ENCODE measurements around the gene ADRM1.

ADRM1 gene

DNA sequence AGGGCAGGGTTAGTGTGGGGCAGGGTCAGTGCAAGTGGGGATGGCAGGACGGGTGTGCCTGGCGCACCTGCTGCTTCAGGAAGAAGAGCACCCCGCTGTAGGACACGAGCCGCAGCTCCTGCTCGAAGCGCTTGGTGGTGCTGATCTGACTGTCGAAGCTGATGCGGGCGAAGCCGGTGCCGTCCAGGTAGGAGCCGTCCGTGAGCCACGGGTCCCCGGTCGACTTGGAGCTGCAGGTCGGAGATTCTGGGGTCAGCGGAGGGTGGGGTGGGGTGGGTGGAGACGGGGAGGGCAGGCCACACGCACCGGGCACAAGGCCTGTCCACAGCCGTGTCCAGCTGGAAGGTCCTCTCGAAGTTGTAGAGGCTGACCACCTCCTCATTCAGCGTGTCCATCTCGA lies 10.2 kb downstream of the ADRM1 start:
- no peak for ATAC-seq
- TF ChIP-seq RARB (CRISPR knock-in tag; IDR thresholded peaks at IDR 0.05) (no peak), ZNF8 (CRISPR knock-in tag; IDR thresholded peaks at IDR 0.05) (no peak), ZC3H10 (CRISPR knock-in tag; IDR thresholded peaks at IDR 0.05) (no peak), PPARA (CRISPR knock-in tag; IDR thresholded peaks at IDR 0.05; ENCODE audit: borderline replicate concordance) (no peak), ARNTL (CRISPR knock-in tag; IDR thresholded peaks at IDR 0.05; ENCODE audit: borderline replicate concordance, low read depth) (no peak), ESRRG (CRISPR knock-in tag; IDR thresholded peaks at IDR 0.05) (no peak), SNAI2 (CRISPR knock-in tag; IDR thresholded peaks at IDR 0.05) (no peak), BACH2 (CRISPR knock-in tag; IDR thresholded peaks at IDR 0.05; ENCODE audit: borderline replicate concordance) (no peak), OSR1 (CRISPR knock-in tag; IDR thresholded peaks at IDR 0.05) (no peak)
- TF ChIP-seq, protein P1, sequence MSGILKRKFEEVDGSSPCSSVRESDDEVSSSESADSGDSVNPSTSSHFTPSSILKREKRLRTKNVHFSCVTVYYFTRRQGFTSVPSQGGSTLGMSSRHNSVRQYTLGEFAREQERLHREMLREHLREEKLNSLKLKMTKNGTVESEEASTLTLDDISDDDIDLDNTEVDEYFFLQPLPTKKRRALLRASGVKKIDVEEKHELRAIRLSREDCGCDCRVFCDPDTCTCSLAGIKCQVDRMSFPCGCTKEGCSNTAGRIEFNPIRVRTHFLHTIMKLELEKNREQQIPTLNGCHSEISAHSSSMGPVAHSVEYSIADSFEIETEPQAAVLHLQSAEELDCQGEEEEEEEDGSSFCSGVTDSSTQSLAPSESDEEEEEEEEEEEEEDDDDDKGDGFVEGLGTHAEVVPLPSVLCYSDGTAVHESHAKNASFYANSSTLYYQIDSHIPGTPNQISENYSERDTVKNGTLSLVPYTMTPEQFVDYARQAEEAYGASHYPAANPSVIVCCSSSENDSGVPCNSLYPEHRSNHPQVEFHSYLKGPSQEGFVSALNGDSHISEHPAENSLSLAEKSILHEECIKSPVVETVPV (CRISPR knock-in tag; IDR thresholded peaks at IDR 0.05) = no peak
- TF ChIP-seq, protein P2, sequence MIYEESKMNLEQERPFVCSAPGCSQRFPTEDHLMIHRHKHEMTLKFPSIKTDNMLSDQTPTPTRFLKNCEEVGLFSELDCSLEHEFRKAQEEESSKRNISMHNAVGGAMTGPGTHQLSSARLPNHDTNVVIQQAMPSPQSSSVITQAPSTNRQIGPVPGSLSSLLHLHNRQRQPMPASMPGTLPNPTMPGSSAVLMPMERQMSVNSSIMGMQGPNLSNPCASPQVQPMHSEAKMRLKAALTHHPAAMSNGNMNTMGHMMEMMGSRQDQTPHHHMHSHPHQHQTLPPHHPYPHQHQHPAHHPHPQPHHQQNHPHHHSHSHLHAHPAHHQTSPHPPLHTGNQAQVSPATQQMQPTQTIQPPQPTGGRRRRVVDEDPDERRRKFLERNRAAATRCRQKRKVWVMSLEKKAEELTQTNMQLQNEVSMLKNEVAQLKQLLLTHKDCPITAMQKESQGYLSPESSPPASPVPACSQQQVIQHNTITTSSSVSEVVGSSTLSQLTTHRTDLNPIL (CRISPR knock-in tag; IDR thresholded peaks at IDR 0.05; ENCODE audit: low read depth) = no peak
- TF ChIP-seq, protein P3, sequence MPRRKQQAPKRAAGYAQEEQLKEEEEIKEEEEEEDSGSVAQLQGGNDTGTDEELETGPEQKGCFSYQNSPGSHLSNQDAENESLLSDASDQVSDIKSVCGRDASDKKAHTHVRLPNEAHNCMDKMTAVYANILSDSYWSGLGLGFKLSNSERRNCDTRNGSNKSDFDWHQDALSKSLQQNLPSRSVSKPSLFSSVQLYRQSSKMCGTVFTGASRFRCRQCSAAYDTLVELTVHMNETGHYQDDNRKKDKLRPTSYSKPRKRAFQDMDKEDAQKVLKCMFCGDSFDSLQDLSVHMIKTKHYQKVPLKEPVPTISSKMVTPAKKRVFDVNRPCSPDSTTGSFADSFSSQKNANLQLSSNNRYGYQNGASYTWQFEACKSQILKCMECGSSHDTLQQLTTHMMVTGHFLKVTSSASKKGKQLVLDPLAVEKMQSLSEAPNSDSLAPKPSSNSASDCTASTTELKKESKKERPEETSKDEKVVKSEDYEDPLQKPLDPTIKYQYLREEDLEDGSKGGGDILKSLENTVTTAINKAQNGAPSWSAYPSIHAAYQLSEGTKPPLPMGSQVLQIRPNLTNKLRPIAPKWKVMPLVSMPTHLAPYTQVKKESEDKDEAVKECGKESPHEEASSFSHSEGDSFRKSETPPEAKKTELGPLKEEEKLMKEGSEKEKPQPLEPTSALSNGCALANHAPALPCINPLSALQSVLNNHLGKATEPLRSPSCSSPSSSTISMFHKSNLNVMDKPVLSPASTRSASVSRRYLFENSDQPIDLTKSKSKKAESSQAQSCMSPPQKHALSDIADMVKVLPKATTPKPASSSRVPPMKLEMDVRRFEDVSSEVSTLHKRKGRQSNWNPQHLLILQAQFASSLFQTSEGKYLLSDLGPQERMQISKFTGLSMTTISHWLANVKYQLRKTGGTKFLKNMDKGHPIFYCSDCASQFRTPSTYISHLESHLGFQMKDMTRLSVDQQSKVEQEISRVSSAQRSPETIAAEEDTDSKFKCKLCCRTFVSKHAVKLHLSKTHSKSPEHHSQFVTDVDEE (CRISPR knock-in tag; IDR thresholded peaks at IDR 0.05) = no peak
- TF ChIP-seq, protein P4, sequence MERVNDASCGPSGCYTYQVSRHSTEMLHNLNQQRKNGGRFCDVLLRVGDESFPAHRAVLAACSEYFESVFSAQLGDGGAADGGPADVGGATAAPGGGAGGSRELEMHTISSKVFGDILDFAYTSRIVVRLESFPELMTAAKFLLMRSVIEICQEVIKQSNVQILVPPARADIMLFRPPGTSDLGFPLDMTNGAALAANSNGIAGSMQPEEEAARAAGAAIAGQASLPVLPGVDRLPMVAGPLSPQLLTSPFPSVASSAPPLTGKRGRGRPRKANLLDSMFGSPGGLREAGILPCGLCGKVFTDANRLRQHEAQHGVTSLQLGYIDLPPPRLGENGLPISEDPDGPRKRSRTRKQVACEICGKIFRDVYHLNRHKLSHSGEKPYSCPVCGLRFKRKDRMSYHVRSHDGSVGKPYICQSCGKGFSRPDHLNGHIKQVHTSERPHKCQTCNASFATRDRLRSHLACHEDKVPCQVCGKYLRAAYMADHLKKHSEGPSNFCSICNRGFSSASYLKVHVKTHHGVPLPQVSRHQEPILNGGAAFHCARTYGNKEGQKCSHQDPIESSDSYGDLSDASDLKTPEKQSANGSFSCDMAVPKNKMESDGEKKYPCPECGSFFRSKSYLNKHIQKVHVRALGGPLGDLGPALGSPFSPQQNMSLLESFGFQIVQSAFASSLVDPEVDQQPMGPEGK (CRISPR knock-in tag; IDR thresholded peaks at IDR 0.05; ENCODE audit: borderline replicate concordance) = no peak

DNA sequence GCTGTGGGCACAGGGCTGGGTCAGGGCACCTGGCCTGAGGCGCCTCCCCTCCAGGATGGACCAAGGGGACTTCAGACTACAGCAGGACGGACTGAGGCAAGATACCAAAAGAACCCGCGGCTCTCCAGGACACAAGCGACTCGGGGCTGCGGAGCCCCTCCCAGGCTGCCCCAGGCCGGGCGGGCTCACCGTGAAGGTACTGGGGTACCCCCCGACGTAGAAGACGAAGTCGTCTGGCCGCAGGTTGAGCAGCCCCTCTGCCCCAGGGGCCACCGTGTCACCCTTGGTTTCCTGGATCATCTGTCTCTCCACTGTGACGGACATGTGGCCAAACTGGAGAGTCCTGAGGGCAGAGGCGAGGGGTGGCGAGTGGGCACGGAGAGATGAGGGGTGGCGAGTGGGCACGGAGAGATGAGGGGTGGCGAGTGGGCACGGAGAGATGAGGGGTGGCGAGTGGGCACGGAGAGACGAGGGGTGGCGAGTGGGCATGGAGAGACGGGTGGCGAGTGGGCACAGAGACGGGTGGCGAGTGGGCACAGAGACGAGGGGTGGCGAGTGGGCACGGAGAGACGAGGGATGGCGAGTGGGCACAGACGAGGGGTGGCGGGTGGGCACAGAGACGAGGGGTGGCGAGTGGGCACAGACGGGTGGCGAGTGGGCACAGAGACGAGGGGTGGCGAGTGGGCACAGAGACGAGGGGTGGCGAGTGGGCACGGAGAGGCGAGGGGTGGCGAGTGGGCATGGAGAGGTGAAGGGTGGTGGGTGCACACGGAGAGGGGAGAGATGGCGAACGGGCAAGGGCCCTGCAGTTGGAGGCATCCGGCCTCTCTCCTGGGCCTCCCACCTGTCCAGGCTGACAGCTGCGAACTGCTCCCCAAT lies 10.9 kb downstream of the ADRM1 start:
- no peak for TF ChIP-seq RARB (CRISPR knock-in tag; IDR thresholded peaks at IDR 0.05)
- TF ChIP-seq GLIS3 (CRISPR knock-in tag; IDR thresholded peaks at IDR 0.05) = no peak
- TF ChIP-seq OSR1 (CRISPR knock-in tag; IDR thresholded peaks at IDR 0.05) = no peak
- TF ChIP-seq, protein P5, sequence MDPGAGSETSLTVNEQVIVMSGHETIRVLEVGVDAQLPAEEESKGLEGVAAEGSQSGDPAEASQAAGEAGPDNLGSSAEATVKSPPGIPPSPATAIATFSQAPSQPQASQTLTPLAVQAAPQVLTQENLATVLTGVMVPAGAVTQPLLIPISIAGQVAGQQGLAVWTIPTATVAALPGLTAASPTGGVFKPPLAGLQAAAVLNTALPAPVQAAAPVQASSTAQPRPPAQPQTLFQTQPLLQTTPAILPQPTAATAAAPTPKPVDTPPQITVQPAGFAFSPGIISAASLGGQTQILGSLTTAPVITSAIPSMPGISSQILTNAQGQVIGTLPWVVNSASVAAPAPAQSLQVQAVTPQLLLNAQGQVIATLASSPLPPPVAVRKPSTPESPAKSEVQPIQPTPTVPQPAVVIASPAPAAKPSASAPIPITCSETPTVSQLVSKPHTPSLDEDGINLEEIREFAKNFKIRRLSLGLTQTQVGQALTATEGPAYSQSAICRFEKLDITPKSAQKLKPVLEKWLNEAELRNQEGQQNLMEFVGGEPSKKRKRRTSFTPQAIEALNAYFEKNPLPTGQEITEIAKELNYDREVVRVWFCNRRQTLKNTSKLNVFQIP (CRISPR knock-in tag; IDR thresholded peaks at IDR 0.05; ENCODE audit: borderline replicate concordance, low read depth) = no peak
- TF ChIP-seq ZC3H10 (CRISPR knock-in tag; IDR thresholded peaks at IDR 0.05) = no peak
- ATAC-seq = no peak

DNA sequence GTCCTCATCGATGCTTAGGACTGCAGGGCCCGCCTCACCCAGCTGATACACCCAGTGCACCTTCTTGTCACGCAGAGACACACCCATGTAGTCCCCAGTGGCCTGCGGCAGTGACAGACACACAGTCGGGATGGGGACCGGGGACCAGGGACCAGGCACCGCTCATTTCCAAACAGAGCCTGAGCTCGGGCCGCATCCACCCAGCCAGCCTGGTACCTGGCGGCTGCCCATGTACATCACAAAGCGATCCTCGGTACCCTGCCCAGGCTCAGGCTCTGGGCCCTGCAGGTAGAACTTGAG lies 11.5 kb downstream of the ADRM1 start:
- no peak for TF ChIP-seq OSR1 (CRISPR knock-in tag; IDR thresholded peaks at IDR 0.05)
- TF ChIP-seq ESRRG (CRISPR knock-in tag; IDR thresholded peaks at IDR 0.05) = no peak
- TF ChIP-seq, protein P1 (CRISPR knock-in tag; IDR thresholded peaks at IDR 0.05) = no peak
- no peak for TF ChIP-seq ARNTL (CRISPR knock-in tag; IDR thresholded peaks at IDR 0.05; ENCODE audit: borderline replicate concordance, low read depth)
- TF ChIP-seq GLIS3 (CRISPR knock-in tag; IDR thresholded peaks at IDR 0.05) = no peak
- TF ChIP-seq, protein P4 (CRISPR knock-in tag; IDR thresholded peaks at IDR 0.05; ENCODE audit: borderline replicate concordance) = no peak
- TF ChIP-seq ISL1 (CRISPR knock-in tag; IDR thresholded peaks at IDR 0.05) = no peak
- TF ChIP-seq PPARA (CRISPR knock-in tag; IDR thresholded peaks at IDR 0.05; ENCODE audit: borderline replicate concordance) = no peak
- TF ChIP-seq ZNF8 (CRISPR knock-in tag; IDR thresholded peaks at IDR 0.05) = no peak
- TF ChIP-seq CSDC2 (CRISPR knock-in tag; IDR thresholded peaks at IDR 0.05) = no peak
- TF ChIP-seq TCF4 (CRISPR knock-in tag; IDR thresholded peaks at IDR 0.05; ENCODE audit: borderline replicate concordance) = no peak
- TF ChIP-seq, protein P2 (CRISPR knock-in tag; IDR thresholded peaks at IDR 0.05; ENCODE audit: low read depth) = no peak
- no peak for TF ChIP-seq BACH2 (CRISPR knock-in tag; IDR thresholded peaks at IDR 0.05; ENCODE audit: borderline replicate concordance)
- no peak for TF ChIP-seq RARB (CRISPR knock-in tag; IDR thresholded peaks at IDR 0.05)
- TF ChIP-seq TOX (CRISPR knock-in tag; IDR thresholded peaks at IDR 0.05; ENCODE audit: borderline replicate concordance) = no peak
- TF ChIP-seq ZNF70 (CRISPR knock-in tag; IDR thresholded peaks at IDR 0.05) = no peak
- TF ChIP-seq ZNF565 (CRISPR knock-in tag; conservative IDR thresholded peaks at IDR 0.05; ENCODE audit: low read depth) = no peak
- no peak for ATAC-seq

All from SK-N-SH treated with all-trans-retinoic acid at 6 μM for 48 hours (cell line).